Esophagus squamous epithelium (tissue), 4 donors: ENCODE data around the gene GCLM.

Source experiments
- POLR2A ChIP-seq, 4 donors: fragments of 450-650 bp; IDR thresholded peaks; one replicate each; pipeline ENCODE4 v1.6.1; 2017; ENCODE audit warnings: antibody characterized with exemption in 4 of 4, mild to moderate bottlenecking in 4 of 4, moderate library complexity in 3 of 4
- TF ChIP-seq, protein P1 (sequence below), 6 experiments: fragments of 450-650 bp in 4 of 6; fragments of 200-600 bp in 2 of 6; sonication (generic) in 2 of 6; IDR thresholded peaks; one replicate each; pipeline ENCODE4 v1.5.1; 2016 to 2019; ENCODE audit warnings: antibody characterized with exemption in 6 of 6, mild to moderate bottlenecking in 4 of 6, moderate library complexity in 4 of 6

DNA sequence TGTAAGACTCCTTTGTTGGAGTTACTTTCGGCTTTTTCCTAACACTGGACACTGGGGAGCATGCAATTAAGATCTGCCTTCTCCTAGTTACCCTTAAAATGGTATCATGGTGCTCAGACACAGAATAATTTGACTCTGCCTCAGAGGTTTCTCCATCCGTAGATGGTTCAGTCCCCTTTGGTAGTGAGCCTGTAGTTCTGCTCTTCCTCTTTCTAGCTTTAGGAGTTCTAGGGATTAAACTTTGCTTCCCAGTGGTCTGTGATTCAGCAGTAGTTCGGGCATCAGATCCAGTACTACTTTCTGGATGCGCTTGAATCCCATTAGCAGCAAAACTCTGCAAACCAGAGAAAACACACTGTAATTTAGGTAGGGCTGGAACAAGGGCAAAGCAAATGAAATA is 31.7 kb downstream of the GCLM start:
- TF ChIP-seq, protein P1, sequence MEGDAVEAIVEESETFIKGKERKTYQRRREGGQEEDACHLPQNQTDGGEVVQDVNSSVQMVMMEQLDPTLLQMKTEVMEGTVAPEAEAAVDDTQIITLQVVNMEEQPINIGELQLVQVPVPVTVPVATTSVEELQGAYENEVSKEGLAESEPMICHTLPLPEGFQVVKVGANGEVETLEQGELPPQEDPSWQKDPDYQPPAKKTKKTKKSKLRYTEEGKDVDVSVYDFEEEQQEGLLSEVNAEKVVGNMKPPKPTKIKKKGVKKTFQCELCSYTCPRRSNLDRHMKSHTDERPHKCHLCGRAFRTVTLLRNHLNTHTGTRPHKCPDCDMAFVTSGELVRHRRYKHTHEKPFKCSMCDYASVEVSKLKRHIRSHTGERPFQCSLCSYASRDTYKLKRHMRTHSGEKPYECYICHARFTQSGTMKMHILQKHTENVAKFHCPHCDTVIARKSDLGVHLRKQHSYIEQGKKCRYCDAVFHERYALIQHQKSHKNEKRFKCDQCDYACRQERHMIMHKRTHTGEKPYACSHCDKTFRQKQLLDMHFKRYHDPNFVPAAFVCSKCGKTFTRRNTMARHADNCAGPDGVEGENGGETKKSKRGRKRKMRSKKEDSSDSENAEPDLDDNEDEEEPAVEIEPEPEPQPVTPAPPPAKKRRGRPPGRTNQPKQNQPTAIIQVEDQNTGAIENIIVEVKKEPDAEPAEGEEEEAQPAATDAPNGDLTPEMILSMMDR (IDR thresholded peaks at IDR 0.05) = no peak
- TF ChIP-seq POLR2A (IDR thresholded peaks at IDR 0.05) = no peak
